PC-3 (cell line): ENCODE measurements around the gene RAI14. TPM values are rescaled to one million over a fixed set of nuclear protein-coding genes. Genes with fewer than 3 reads are reported as not detected.
A peak's percentile ranks its signal among the peaks of the same experiment; 100 is the strongest.

Experiments used
- ATAC-seq: fragments of 200-7000 bp; cut with Tn5 transposase; 2 replicates; pipeline ENCODE4 v1.9.1; 2020; ENCODE audit warnings: mild to moderate bottlenecking, moderate library complexity
- BruUV-seq: library from RNA; stranded (reverse); fragments of 400-500 nt; replicated peaks from 2 replicates; lab custom pipeline; 2021; lab: Mats Ljungman, UMichigan
- CTCF ChIA-PET: fragments of 300-600 bp; sonication (Branson Sonifier 250); formaldehyde crosslinking; loops from one replicate; lab custom pipeline; 2022; ENCODE audit warnings: antibody characterized with exemption; lab: Charles Lee
- POLR2A ChIA-PET: fragments of 300-600 bp; sonication (Branson Sonifier 250); formaldehyde crosslinking; loops from one replicate; lab custom pipeline; 2022; ENCODE audit warnings: antibody characterized with exemption; ENCODE audit not compliant: unreplicated experiment; lab: Charles Lee
- DNase-seq: peaks from one replicate; pipeline ENCODE4 v3.0.0-alpha.2; 2015
- H2AFZ ChIP-seq: fragments of 300-600 bp; sonication (generic); 2 replicates; pipeline ENCODE4 v1.6.0; 2016; ENCODE audit warnings: antibody characterized with exemption, low read length
- H3F3A ChIP-seq: fragments of 300-600 bp; sonication (generic); one replicate; pipeline ENCODE4 v1.6.0; 2017; ENCODE audit warnings: antibody characterized with exemption, low read length, control low read depth, mild to moderate bottlenecking; ENCODE audit not compliant: unreplicated experiment
- H3K27ac ChIP-seq: fragments of 300-600 bp; sonication (generic); 2 replicates; pipeline ENCODE4 v1.5.1; 2016; ENCODE audit warnings: mild to moderate bottlenecking, low read length
- H3K27me3 ChIP-seq: fragments of 300-600 bp; sonication (generic); 2 replicates; pipeline ENCODE4 v1.6.1; 2016; ENCODE audit warnings: low read length, mixed read lengths
- H3K36me3 ChIP-seq: fragments of 300-600 bp; sonication (generic); 2 replicates; pipeline ENCODE4 v1.6.1; 2016; ENCODE audit warnings: low read depth, mixed run types, low read length, mixed read lengths
- H3K4me1 ChIP-seq: fragments of 300-600 bp; sonication (generic); 2 replicates; pipeline ENCODE4 v1.5.1; 2016; ENCODE audit warnings: low read length; ENCODE audit not compliant: insufficient read depth
- H3K4me2 ChIP-seq: fragments of 300-600 bp; sonication (generic); 2 replicates; pipeline ENCODE4 v1.6.0; 2016; ENCODE audit warnings: low read length
- H3K4me3 ChIP-seq: fragments of 300-600 bp; sonication (generic); 2 replicates; pipeline ENCODE4 v1.5.1; 2016; ENCODE audit warnings: mild to moderate bottlenecking, low read length, mixed read lengths
- H3K79me2 ChIP-seq: fragments of 300-600 bp; sonication (generic); 2 replicates; pipeline ENCODE4 v1.6.1; 2017; ENCODE audit warnings: low read length, mixed read lengths
- H3K9ac ChIP-seq: fragments of 300-600 bp; sonication (generic); 2 replicates; pipeline ENCODE4 v1.6.0; 2016; ENCODE audit warnings: mild to moderate bottlenecking, low read length
- H3K9me2 ChIP-seq: fragments of 300-600 bp; sonication (generic); replicated peaks from 2 replicates; pipeline ENCODE4 v1.6.1; 2016; ENCODE audit warnings: mixed run types, low read length, mixed read lengths
- H3K9me3 ChIP-seq: fragments of 300-600 bp; sonication (generic); 2 replicates; pipeline ENCODE4 v1.6.1; 2016; ENCODE audit warnings: low read length, mixed read lengths
- H4K20me1 ChIP-seq: fragments of 300-600 bp; sonication (generic); 2 replicates; pipeline ENCODE4 v1.6.1; 2016; ENCODE audit warnings: low read length, mixed read lengths
- EZH2 ChIP-seq: fragments of 300-600 bp; sonication (generic); IDR thresholded peaks from one replicate; pipeline ENCODE4 v1.6.1; 2017; ENCODE audit warnings: antibody characterized with exemption, mild to moderate bottlenecking, low read length; ENCODE audit not compliant: unreplicated experiment
- EZH2phosphoT487 ChIP-seq: fragments of 300-600 bp; sonication (generic); IDR thresholded peaks from 2 replicates; pipeline ENCODE4 v1.6.1; 2018; ENCODE audit warnings: mild to moderate bottlenecking, antibody characterized with exemption, low read length, borderline replicate concordance
- intact Hi-C: fragments of 100-400 bp; cut with micrococcal nuclease; formaldehyde crosslinking; loops from 2 replicates; pipeline ENCODE4 v1.9.0; 2023
- total RNA-seq: library from RNA; depleted of rRNA; stranded (reverse); fragments of >200 nt; gene quantifications from 2 replicates; pipeline ENCODE4 v1.2.3, GENCODE V29; 2014
- TF ChIP-seq, protein P1 (sequence below): fragments of 300-600 bp; sonication (generic); conservative IDR thresholded peaks from 2 replicates; pipeline ENCODE4 v1.5.1; 2017; ENCODE audit warnings: antibody characterized with exemption, low read depth, mild to moderate bottlenecking, low read length

The RAI14 gene
- total RNA-seq, 1 experiment from 2014 or later = 73.5 TPM

DNA sequence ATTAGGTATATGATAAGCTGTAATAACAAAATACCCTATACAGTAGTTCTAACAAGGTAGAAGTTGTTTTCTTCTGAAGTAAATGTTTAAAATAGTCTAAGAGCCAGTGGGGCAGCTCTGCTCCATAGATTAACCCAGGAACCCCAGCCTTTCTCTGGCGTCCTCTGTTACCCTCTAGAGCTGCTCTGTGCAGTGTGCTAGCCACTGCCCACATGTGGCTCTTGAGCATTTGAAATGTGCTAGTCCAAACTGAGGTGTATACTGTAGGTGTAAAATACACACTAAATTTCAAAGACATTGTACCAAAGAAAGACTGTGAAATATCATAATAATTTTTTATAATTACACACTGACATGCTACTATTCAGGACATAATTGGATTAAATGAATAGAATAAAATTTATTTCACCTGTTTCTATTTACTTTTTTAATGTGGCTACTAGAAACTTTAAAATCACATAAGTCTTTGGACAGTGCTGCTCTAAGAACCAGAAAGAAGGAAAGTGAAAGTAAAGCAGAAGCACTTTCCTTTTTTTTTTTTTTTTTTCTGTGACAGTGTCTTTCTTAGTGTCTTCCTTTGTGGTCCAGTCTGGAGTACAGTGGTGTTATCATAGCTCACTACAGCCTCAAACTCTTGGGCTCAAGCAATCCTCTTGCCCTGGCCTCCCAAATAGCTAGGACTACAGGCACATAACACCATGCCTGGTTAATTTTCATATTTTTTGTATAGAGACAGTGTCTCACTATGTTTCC lies 39.3 kb downstream of the RAI14 start:
- ChIA-PET POLR2A (no interaction called here), CTCF (no interaction called here)
- 0 out of 2 replicates have a peak, but pooled peaks have one; percentile 20 for ATAC-seq
- H3K4me3 ChIP-seq = no peak overlapping the region
- H3K27me3 ChIP-seq = no peaks in the 10 kb centered on the region
- H3K36me3 ChIP-seq = peaks cover 14% of the 10 kb centered on the region; the same call in 1 of the 2 replicates
- intact Hi-C loops = no loop called here
- H2AFZ ChIP-seq = no peak overlapping the region
- H3K79me2 ChIP-seq = peaks cover 80% of the 10 kb centered on the region
- no TSS peak for BruUV-seq
- no peaks in the 10 kb centered on the region for H3K9me3 ChIP-seq
- TF ChIP-seq EZH2phosphoT487 (no peak), EZH2 (no peak)
- TF ChIP-seq, protein P1, sequence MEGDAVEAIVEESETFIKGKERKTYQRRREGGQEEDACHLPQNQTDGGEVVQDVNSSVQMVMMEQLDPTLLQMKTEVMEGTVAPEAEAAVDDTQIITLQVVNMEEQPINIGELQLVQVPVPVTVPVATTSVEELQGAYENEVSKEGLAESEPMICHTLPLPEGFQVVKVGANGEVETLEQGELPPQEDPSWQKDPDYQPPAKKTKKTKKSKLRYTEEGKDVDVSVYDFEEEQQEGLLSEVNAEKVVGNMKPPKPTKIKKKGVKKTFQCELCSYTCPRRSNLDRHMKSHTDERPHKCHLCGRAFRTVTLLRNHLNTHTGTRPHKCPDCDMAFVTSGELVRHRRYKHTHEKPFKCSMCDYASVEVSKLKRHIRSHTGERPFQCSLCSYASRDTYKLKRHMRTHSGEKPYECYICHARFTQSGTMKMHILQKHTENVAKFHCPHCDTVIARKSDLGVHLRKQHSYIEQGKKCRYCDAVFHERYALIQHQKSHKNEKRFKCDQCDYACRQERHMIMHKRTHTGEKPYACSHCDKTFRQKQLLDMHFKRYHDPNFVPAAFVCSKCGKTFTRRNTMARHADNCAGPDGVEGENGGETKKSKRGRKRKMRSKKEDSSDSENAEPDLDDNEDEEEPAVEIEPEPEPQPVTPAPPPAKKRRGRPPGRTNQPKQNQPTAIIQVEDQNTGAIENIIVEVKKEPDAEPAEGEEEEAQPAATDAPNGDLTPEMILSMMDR = no peak
- H3F3A ChIP-seq = no peaks in the 10 kb centered on the region
- H3K9ac ChIP-seq = no peak overlapping the region
- H3K4me1 ChIP-seq = no peaks in the 10 kb centered on the region
- DNase-seq = no peak
- H3K4me2 ChIP-seq = no peak overlapping the region
- no peaks in the 10 kb centered on the region for H3K9me2 ChIP-seq
- H4K20me1 ChIP-seq = no peaks in the 10 kb centered on the region; the same call in 1 of the 2 replicates
- no peak overlapping the region for H3K27ac ChIP-seq

DNA sequence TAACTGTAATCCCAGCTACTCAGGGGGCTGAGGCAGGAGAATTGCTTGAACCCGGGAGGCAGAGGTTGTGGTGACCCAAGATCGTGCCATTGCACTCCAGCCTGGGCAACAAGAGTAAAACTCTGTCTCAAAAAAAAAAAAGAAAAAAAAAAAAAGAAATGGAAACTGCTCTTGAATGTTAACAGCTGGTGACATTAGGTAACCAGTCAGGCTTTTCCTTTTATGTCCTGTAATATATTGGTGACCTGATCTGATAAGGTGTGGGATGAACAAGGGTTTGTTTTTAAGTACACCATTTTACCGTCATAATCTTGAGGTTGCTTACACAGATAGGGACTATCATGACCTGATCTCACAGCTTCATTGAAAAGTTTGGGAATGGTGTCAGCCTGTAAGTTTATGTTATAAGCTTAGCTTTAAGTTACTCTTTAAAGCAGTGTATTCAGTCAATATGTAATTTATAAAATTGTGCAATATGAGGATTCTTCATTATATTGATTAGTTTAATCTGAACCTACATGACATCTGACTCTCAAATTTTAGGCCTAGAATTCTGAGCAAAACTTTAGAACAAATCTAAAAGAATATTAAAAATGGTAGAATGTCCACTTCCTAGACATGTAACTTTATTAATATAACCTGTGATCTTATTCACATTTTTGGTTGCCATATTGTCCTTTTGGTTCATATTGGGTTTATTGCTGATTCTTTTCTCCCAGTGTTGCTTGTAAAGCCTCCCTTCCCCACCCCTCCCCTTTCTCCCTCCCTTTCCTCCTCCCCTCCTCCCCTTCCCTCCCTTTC lies 41.4 kb downstream of the RAI14 start:
- H3F3A ChIP-seq = no peaks in the 10 kb centered on the region
- no peaks in the 10 kb centered on the region; the same call in 1 of the 2 replicates for H4K20me1 ChIP-seq
- CTCF ChIA-PET = no interaction called here

More for the DNA sequence above, 41.4 kb downstream of the RAI14 start:
- Histone ChIP-seq H3K4me1 (peaks cover 12% of the 10 kb centered on the region), H3K9me2 (no peaks in the 10 kb centered on the region), H3K27ac (no peak overlapping the region), H2AFZ (no peak overlapping the region), H3K27me3 (no peaks in the 10 kb centered on the region), H3K9me3 (no peaks in the 10 kb centered on the region), H3K36me3 (peaks cover 18% of the 10 kb centered on the region), H3K79me2 (peaks cover 78% of the 10 kb centered on the region), H3K4me2 (no peak overlapping the region), H3K9ac (no peak overlapping the region), H3K4me3 (no peak overlapping the region)
- POLR2A ChIA-PET = no interaction called here
- ATAC-seq = no peak
- intact Hi-C loops = no loop called here
- TF ChIP-seq, protein P1 = no peak
- TF ChIP-seq EZH2phosphoT487 = no peak
- no peak for TF ChIP-seq EZH2
- BruUV-seq = no TSS peak
- DNase-seq = no peak
